Large intestine (tissue), 3 donors: Measurements from ENCODE around the gene DCTN2. TPM values are rescaled to one million over a fixed set of nuclear protein-coding genes. Genes with fewer than 3 reads are reported as not detected.

Experiments
- DNase-seq, 2 donors: peaks; one replicate each; pipeline versions ENCODE4 v3.0.0 to v3.0.0-alpha.2; 2013
- H3K27ac ChIP-seq: one replicate; pipeline ENCODE4 v1.5.1; 2013; ENCODE audit warnings: low read length
- H3K27me3 ChIP-seq: 2 replicates; pipeline ENCODE4 v1.6.1; 2013; ENCODE audit warnings: low read length; ENCODE audit not compliant: control insufficient read depth, insufficient read depth
- H3K36me3 ChIP-seq: 2 replicates; pipeline ENCODE4 v1.6.1; 2013; ENCODE audit warnings: low read length; ENCODE audit not compliant: control insufficient read depth, insufficient read depth
- H3K4me1 ChIP-seq: one replicate; pipeline ENCODE4 v1.6.1; 2013; ENCODE audit warnings: low read length; ENCODE audit not compliant: control insufficient read depth, insufficient read depth
- H3K4me3 ChIP-seq: one replicate; pipeline ENCODE4 v1.5.1; 2013; ENCODE audit warnings: low read length
- H3K9me3 ChIP-seq: one replicate; pipeline ENCODE4 v1.6.1; 2013; ENCODE audit warnings: mild to moderate bottlenecking, low read depth, low read length, moderate library complexity; ENCODE audit not compliant: control insufficient read depth
- WGBS: methylation state at CpG from one replicate; pipeline ENCODE4 v1.1.5; 2013; ENCODE audit warnings: low lambda C conversion rate; ENCODE audit not compliant: insufficient coverage; 5-methylcytosine and 5-hydroxymethylcytosine counted together
- polyA plus RNA-seq: library from polyadenylated mRNA; unstranded; fragments of 120-200 nt; gene quantifications from one replicate; pipeline ENCODE4 v1.2.1, GENCODE V29; 2013

The DCTN2 gene
- polyA plus RNA-seq, 1 donor = 136 TPM

DNA sequence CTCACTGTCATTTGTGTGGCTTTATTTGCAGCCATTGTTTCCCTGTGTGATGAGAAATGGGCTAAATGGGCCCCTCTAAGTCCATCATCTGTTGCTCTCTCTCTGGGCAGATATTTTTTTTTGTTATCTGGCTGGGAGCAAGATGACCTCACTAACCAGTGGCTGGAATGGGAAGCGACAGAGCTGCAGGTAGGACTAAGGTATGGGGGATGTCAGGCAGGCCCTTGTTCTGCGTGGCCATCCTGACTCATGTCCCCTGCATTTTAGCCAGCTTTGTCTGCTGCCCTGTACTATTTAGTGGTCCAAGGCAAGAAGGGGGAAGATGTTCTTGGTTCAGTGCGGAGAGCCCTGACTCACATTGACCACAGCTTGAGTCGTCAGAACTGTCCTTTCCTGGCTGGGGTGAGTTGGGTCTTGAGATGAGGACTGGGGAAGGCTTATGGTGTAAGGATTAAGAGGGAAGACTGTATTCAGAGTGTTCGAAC lies 57.8 kb downstream of the DCTN2 start:
- peaks cover 5% of the 10 kb centered on the region for H3K4me1 ChIP-seq
- DNase-seq = no peak
- peak overlapping the region; percentile 92 for H3K4me3 ChIP-seq
- no peaks in the 10 kb centered on the region for H3K27me3 ChIP-seq
- H3K36me3 ChIP-seq = peaks cover 29% of the 10 kb centered on the region
- no peaks in the 10 kb centered on the region for H3K9me3 ChIP-seq
- H3K27ac ChIP-seq = no peak overlapping the region
- 100% methylated on average over 2 of the region's 5 CpGs for WGBS

DNA sequence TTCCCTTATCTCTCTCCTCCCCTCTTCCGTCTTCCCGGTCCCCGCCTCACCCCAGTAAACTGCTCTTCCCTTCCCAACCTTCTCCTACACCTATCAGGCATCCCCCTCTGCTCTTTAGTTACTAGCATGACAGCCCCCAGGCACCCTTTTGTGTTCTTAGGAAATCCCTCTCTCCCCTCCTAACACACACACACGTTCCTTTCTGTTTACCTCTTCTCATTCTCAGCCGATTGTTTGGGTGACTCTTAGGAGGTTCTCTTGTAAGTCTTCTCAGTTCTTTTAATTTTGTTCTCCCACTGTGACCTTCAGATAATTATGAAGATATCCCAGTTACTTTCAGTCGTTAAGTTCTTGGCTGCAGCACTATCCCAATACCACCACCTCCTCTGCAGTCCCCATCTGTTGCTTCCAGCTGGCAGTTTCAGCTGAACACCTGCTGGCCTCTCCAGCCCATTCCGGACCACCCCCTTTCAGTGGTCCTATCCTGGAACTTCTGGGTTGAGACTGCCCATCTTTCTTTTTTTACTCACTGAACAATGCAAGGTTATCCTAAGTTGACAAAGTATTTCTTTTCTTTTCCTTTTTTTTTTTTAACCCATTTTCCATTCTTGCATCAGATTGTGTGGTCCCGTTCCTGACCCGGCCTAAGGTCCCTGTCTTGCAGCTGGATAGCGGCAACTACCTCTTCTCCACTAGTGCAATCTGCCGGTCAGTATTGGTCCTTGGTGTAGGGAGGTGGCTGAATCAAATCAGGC lies 58.4 kb downstream of the DCTN2 start:
- no peaks in the 10 kb centered on the region for H3K9me3 ChIP-seq
- peak overlapping the region; percentile 92 for H3K4me3 ChIP-seq
- peaks cover 29% of the 10 kb centered on the region for H3K36me3 ChIP-seq
- 0% methylated on average over 5 of the region's 11 CpGs for WGBS
- no peak overlapping the region for H3K27ac ChIP-seq
- peaks cover 5% of the 10 kb centered on the region for H3K4me1 ChIP-seq
- DNase-seq = no peak
- peaks cover under 1% of the 10 kb centered on the region for H3K27me3 ChIP-seq

DNA sequence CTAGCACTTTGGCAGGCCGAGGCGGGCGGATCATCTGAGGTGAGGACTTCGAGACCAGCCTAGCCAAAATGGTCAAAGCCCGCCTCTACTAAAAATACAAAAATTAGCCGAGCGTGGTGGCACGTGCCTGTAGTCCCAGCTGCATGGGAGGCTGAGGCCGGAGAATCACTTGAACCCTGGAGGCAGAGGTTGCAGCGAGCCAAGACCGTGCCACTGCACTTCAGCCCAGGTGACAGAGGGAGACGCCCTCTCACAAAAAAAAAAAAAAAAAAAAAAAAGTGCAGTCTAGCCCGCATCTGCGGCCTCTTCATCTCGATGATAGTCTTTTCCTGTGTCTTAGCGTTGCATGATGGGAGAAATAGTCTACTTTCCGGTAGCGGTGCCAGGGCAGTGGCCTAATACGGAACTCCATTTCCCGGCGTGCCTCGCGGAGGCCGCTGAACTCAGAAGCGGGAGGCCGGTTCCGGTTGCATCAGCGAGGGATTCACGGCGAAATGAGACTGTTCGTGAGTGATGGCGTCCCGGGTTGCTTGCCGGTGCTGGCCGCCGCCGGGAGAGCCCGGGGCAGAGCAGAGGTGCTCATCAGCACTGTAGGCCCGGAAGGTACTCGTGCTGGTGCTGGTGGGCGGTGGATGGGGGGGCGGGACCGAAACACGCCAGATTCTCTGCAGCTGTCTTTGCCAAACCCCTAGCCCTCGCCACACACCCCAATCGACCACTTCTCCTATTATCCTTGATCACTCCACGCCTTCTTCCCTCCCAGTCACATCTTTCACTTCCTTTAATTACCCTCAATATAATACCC lies 59.2 kb downstream of the DCTN2 start, which contains the start of gene MARS1:
Gene MARS1 (plus strand): TSS at position 472 of the 805 bp plus-strand sequence. CDS start 23 bp downstream, at position 495.
- WGBS = 0% methylated on average over 3 of the region's 47 CpGs
- peak; percentile 96 to 98 for DNase-seq
- H3K4me3 ChIP-seq = peak within 1 kb of the TSS; percentile 92
- H3K36me3 ChIP-seq = peaks cover 27% of the 10 kb centered on the region
- peaks cover 2% of the 10 kb centered on the region for H3K27me3 ChIP-seq
- H3K4me1 ChIP-seq = peaks cover 5% of the 10 kb centered on the region
- peak within 1 kb of the TSS; percentile 30 for H3K27ac ChIP-seq
- no peaks in the 10 kb centered on the region for H3K9me3 ChIP-seq

DNA sequence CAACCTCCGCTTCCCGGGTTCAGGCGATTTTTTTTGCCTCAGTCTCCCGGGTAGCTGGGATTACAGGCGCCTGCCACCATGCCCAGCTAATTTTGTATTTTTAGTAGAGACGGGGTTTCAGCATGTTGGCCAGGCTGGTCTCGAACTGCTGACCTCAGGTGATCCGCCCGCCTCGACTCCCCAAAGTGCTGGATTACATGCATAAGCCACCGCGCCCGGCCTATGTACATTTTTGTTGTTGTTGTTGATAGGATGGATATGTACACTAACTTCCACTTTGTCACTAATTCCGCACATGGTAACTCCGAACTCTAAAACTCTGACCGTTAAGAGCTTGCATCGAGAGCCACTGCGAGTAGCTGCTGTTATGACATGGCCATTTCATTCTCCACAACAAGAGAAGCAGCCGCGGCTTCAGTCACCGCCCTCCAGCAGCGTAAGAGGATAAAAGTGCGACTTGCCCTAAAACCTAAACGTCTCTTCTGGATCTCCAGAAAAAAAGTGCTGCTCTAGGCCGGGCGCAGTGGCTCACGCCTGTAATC lies 59.9 kb downstream of the DCTN2 start:
- peaks cover 2% of the 10 kb centered on the region for H3K27me3 ChIP-seq
- no peak overlapping the region for H3K27ac ChIP-seq
- DNase-seq = no peak
- peaks cover 5% of the 10 kb centered on the region for H3K4me1 ChIP-seq
- peaks cover 23% of the 10 kb centered on the region for H3K36me3 ChIP-seq
- no peaks in the 10 kb centered on the region for H3K9me3 ChIP-seq
- WGBS = no CpG with 5 or more reads among the region's 27 CpGs
- H3K4me3 ChIP-seq = peak overlapping the region; percentile 92

DNA sequence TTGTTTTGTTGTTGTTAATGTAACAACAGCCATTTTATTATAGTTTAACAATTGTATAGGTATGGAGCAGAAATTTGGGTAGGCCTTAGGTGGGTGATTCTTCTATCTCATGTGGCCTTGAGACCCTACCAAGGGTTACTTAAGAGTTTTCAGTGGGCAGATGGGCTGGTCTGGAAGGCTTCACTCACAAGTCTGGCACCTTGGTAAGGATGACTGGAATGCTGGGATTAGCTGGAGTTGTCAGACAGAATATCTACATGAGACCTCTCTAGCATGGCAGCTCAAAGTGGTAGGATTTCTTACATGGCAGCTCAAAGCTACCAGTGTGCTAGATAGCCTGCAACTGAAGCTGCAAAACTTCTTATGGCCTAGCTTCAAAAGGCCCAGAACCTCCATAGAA lies 61.3 kb downstream of the DCTN2 start:
- H3K4me1 ChIP-seq = peaks cover 5% of the 10 kb centered on the region
- H3K27me3 ChIP-seq = peaks cover 7% of the 10 kb centered on the region
- H3K36me3 ChIP-seq = peaks cover 12% of the 10 kb centered on the region
- H3K27ac ChIP-seq = no peak overlapping the region
- no peaks in the 10 kb centered on the region for H3K9me3 ChIP-seq
- no peak for DNase-seq
- H3K4me3 ChIP-seq = no peak overlapping the region

DNA sequence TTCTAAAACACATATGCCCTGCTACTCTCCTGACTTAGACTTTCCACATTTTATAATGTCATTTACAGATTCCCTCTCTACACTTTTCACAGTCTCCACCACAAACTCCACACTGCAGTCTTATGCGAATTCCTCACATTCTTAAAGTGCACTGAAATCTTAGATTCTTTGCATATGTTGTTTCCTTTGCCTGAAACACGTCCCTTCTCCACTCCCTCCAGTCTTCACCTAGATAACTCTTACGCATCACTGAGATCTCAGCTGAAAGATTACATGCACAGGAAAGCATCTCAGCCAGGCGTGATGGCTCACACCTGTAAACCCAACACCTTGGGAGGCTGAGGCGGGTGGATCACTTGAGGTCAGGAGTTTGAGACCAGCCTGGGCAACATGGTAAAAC lies 63.5 kb downstream of the DCTN2 start:
- Histone ChIP-seq H3K27ac (no peak overlapping the region), H3K9me3 (no peaks in the 10 kb centered on the region), H3K4me1 (no peaks in the 10 kb centered on the region), H3K4me3 (no peak overlapping the region), H3K27me3 (peaks cover 18% of the 10 kb centered on the region), H3K36me3 (no peaks in the 10 kb centered on the region)
- no peak for DNase-seq
- WGBS = 60% methylated on average over 1 of the region's 5 CpGs

DNA sequence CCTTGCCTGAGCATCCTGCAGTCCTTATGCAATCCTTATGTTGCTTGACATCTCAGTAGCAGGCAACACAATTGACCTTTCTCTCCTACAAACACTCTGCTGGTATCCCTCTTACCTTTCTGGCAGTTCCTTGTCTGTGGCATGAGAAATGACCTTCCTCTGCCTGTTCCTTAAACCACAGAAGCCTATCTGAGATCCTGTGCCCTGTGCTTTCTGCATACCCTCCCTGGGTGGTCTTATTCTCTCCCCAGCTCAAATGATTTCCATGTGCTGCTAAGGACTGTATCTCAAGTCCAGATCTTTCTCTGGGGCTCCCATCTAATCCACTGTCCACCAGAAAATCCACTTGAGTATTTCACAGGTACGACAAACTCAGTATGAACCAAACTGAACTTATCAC lies 65.3 kb downstream of the DCTN2 start:
- no peak overlapping the region for H3K27ac ChIP-seq

More for the DNA sequence above, 65.3 kb downstream of the DCTN2 start:
- Histone ChIP-seq H3K4me1 (no peaks in the 10 kb centered on the region), H3K36me3 (no peaks in the 10 kb centered on the region), H3K27me3 (peaks cover 36% of the 10 kb centered on the region), H3K9me3 (no peaks in the 10 kb centered on the region), H3K4me3 (no peak overlapping the region)
- WGBS = no CpG with 5 or more reads among the region's 1 CpG
- no peak for DNase-seq

Other genes with a start within 250 kb of the DCTN2 start
- 64.2 TPM for gene R3HDM2, start 116.1 kb downstream of the DCTN2 start, polyA plus RNA-seq
- 0.40 TPM for gene INHBC, start 112.4 kb downstream of the DCTN2 start, polyA plus RNA-seq
- gene INHBE, start 91.9 kb downstream of the DCTN2 start, polyA plus RNA-seq = 0.28 TPM
- 7.3 TPM for gene GLI1, start 87.4 kb downstream of the DCTN2 start, polyA plus RNA-seq
- gene ARHGAP9, start 67.3 kb downstream of the DCTN2 start, polyA plus RNA-seq = 16.1 TPM
- 81.9 TPM for gene MARS1, start 59.1 kb downstream of the DCTN2 start, polyA plus RNA-seq
- 39.9 TPM for gene DDIT3, start 26.7 kb downstream of the DCTN2 start, polyA plus RNA-seq
- 67.7 TPM for gene MBD6, start 24.4 kb downstream of the DCTN2 start, polyA plus RNA-seq
- gene KIF5A, start 2.9 kb upstream of the DCTN2 start, polyA plus RNA-seq = 12.3 TPM
- 26.0 TPM for gene PIP4K2C, start 44.0 kb upstream of the DCTN2 start, polyA plus RNA-seq
- 25.9 TPM for gene DTX3, start 57.6 kb upstream of the DCTN2 start, polyA plus RNA-seq
- gene ARHGEF25, start 64.2 kb upstream of the DCTN2 start, polyA plus RNA-seq = 17.8 TPM
- gene B4GALNT1, start 86.0 kb upstream of the DCTN2 start, polyA plus RNA-seq = 2.4 TPM
- 264 TPM for gene OS9, start 146.9 kb upstream of the DCTN2 start, polyA plus RNA-seq
- 2.9 TPM for gene AGAP2, start 191.6 kb upstream of the DCTN2 start, polyA plus RNA-seq
- 62.2 TPM for gene TSPAN31, start 197.8 kb upstream of the DCTN2 start, polyA plus RNA-seq
- 196 TPM for gene CDK4, start 205.1 kb upstream of the DCTN2 start, polyA plus RNA-seq
- 28.1 TPM for gene MARCHF9, start 207.9 kb upstream of the DCTN2 start, polyA plus RNA-seq
- gene CYP27B1, start 219.9 kb upstream of the DCTN2 start, polyA plus RNA-seq = 1.8 TPM
- gene METTL1, start 224.9 kb upstream of the DCTN2 start, polyA plus RNA-seq = 22.8 TPM
- 8.0 TPM for gene EEF1AKMT3, start 225.4 kb upstream of the DCTN2 start, polyA plus RNA-seq
- gene TSFM, start 235.6 kb upstream of the DCTN2 start, polyA plus RNA-seq = 36.0 TPM